HL-60 (cell line): ENCODE measurements around the gene C19orf44.

ENCODE experiments used
- POLR2AphosphoS5 ChIP-seq: IDR thresholded peaks from 2 replicates; pipeline ENCODE4 v1.6.1; 2012; ENCODE audit warnings: low read depth
- TF ChIP-seq, protein P1 (sequence below): IDR thresholded peaks from one replicate; pipeline ENCODE4 v1.5.1; 2011; ENCODE audit warnings: low read length, control low read depth, inconsistent platforms; ENCODE audit not compliant: insufficient read depth
- TF ChIP-seq, protein P2 (sequence below): IDR thresholded peaks from 2 replicates; pipeline ENCODE4 v1.6.1; 2012; ENCODE audit warnings: low read depth; ENCODE audit not compliant: insufficient replicate concordance

- TF ChIP-seq, protein P1, sequence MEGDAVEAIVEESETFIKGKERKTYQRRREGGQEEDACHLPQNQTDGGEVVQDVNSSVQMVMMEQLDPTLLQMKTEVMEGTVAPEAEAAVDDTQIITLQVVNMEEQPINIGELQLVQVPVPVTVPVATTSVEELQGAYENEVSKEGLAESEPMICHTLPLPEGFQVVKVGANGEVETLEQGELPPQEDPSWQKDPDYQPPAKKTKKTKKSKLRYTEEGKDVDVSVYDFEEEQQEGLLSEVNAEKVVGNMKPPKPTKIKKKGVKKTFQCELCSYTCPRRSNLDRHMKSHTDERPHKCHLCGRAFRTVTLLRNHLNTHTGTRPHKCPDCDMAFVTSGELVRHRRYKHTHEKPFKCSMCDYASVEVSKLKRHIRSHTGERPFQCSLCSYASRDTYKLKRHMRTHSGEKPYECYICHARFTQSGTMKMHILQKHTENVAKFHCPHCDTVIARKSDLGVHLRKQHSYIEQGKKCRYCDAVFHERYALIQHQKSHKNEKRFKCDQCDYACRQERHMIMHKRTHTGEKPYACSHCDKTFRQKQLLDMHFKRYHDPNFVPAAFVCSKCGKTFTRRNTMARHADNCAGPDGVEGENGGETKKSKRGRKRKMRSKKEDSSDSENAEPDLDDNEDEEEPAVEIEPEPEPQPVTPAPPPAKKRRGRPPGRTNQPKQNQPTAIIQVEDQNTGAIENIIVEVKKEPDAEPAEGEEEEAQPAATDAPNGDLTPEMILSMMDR: no peak
- TF ChIP-seq POLR2AphosphoS5: no peak
- TF ChIP-seq, protein P2, sequence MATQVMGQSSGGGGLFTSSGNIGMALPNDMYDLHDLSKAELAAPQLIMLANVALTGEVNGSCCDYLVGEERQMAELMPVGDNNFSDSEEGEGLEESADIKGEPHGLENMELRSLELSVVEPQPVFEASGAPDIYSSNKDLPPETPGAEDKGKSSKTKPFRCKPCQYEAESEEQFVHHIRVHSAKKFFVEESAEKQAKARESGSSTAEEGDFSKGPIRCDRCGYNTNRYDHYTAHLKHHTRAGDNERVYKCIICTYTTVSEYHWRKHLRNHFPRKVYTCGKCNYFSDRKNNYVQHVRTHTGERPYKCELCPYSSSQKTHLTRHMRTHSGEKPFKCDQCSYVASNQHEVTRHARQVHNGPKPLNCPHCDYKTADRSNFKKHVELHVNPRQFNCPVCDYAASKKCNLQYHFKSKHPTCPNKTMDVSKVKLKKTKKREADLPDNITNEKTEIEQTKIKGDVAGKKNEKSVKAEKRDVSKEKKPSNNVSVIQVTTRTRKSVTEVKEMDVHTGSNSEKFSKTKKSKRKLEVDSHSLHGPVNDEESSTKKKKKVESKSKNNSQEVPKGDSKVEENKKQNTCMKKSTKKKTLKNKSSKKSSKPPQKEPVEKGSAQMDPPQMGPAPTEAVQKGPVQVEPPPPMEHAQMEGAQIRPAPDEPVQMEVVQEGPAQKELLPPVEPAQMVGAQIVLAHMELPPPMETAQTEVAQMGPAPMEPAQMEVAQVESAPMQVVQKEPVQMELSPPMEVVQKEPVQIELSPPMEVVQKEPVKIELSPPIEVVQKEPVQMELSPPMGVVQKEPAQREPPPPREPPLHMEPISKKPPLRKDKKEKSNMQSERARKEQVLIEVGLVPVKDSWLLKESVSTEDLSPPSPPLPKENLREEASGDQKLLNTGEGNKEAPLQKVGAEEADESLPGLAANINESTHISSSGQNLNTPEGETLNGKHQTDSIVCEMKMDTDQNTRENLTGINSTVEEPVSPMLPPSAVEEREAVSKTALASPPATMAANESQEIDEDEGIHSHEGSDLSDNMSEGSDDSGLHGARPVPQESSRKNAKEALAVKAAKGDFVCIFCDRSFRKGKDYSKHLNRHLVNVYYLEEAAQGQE: no peak
These were observed 44.8 kb downstream of the C19orf44 start for GRCh38 chr19:16540948-16541347.
